Left renal cortex interstitium (tissue), 4 donors: ENCODE data around the gene SLFN12L. TPM values are rescaled to one million over a fixed set of nuclear protein-coding genes. Genes with fewer than 3 reads are reported as not detected.
"Not testable (repeated sequence)": the region's sequence is repeated elsewhere in the genome, so short reads cannot be mapped to it uniquely, and the experiment has no call there.

Source experiments
- DNase-seq, 4 donors: peaks; one replicate each; pipeline ENCODE4 v3.0.0-alpha.2; 2013; ENCODE audit warnings: low read depth in 4 of 4, low spot score in 2 of 4, missing footprints in 1 of 4
- polyA plus RNA-seq, 4 donors: library from polyadenylated mRNA; unstranded; fragments of 120-200 nt; gene quantifications; one replicate each; pipeline ENCODE4 v1.2.1, GENCODE V29; 2013; ENCODE audit not compliant: insufficient read length in 4 of 4

The SLFN12L gene
- polyA plus RNA-seq, 4 donors = 0.20 to 0.44 (median 0.26) TPM; not detected in 1

DNA sequence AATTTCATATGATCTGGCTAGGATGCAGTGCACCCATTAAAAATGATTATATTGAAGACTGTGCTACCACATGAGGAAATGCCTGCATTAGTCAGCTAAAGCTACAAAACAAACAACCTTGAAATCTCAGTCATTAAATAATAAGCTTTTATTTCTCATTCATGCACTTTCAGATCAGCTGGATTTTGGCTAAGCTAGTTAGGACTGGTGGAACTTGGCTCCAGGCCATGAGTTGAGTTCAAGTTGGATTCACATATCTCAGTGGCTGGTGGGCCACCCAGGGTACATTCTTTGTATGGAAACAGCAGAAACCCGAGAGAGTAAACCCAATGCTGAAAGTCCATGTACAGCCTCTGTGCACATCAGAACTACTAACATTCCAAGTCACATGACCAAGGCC lies 6.4 kb upstream of the SLFN12L start:
- DNase-seq = no peak

DNA sequence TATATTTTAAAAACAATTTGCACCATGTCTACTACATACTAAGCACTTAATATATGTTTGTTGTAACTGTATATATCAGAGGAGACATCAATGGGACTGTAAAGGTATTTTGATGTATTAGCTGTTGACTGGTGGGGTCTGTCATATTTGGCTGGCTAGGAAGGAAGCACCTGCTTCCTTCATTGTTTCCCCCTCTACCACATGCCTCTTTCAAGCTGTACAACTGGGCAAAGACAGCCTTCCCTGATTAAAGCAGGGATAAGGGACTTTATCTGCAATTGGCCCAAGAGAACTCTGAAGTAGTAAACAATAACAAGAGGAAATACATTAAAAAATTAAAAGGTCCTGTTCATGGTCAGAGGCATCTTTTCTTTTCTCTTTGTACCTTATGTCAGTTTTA lies 5.5 kb upstream of the SLFN12L start:
- no peak for DNase-seq

- no peak for DNase-seq
Observed at GRCh38 chr17:35541434-35541833, 4.0 kb upstream of the SLFN12L start.

GRCh38 chr17:35540589-35541404 lies 3.3 kb upstream of the SLFN12L start:
- no peak for DNase-seq

DNA sequence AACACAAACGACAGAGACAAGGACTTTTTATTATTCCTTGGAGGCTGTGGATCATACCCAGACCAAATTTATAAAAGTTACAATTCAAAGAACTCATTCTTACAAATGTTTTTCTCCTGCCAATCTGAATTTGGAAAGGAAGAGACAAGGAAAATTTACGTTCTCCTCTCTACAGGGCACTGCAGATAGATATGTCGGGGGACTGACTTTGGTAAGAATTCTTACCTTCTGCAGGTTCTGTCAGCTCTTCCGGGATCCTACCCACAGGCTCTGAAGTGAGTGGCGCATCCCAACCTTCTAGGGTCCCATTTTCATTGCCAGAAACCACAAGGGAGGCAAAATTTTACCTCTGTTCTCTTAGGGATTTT lies 2.2 kb upstream of the SLFN12L start:
- DNase-seq = no peak

DNA sequence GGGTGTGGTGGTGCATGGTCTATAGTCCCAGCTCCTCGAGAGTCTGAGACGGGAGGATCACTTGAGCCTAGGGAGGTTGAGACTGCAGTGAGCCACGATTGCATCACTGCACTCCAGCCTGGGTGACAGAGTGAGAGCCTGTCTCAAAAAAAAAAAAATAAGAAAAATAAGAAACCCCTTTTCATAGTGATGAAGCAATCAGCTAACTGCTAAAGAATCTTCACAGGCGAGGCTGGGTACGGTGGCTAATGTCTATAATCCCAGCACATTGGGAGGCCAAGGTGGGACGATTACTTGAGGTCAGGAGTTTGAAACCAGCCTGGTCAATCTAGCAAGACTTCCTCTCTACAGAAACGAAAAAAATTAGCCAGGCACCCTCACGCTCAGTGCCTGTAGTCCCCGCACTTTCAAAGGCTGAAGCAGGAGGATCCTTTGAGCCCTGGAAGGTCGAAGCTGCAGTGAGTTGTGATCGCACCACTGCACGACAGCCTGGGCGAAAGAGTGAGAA lies 760 bp downstream of the SLFN12L start:
- no peak for DNase-seq

- not testable (repeated sequence) for DNase-seq
Observed at GRCh38 chr17:35535406-35535805, 2.1 kb downstream of the SLFN12L start.

GRCh38 chr17:35534576-35535093 lies 2.8 kb downstream of the SLFN12L start:
- DNase-seq = no peak

DNA sequence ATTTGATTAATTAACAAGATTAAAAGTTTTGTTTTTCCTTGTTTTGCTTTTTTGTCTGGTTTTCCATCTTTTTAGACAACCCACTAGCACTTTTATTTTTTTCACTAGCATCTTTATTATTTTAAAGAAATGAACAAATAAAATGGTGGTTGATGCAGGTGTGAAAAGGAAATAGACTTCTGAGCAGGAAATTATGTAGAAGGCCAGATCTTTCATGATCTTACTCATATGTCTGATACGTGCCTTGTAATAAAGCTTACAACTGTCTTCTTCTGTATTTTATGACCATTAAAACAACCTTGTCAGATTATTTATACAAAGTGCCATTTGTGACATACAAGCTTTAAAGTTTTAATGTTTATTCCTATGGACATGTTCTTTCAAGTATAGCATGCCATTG lies 6.3 kb downstream of the SLFN12L start:
- no peak for DNase-seq

DNA sequence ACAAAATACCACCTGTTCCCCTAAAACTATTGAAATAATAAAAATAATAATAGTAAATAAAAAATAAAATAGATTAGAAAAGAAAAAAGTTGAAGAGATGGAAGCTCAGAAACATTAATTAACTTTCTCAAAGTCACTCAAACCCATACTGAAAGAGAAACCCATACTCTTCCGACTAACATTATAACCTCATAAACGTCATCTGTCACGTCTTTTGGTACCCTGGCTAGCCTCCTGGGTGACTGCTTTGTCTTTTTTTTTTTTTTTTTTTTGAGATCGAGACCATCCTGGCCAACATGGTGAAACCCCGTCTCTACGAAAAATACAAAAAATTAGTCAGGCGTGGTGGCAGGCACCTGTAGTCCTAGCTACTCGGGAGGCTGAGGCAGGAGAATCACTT lies 7.6 kb downstream of the SLFN12L start:
- DNase-seq = no peak

- not testable (repeated sequence) for DNase-seq
Observed at GRCh38 chr17:35529326-35529725, 8.2 kb downstream of the SLFN12L start.

- no peak for DNase-seq
Observed at GRCh38 chr17:35523296-35523695, 14.2 kb downstream of the SLFN12L start.

DNA sequence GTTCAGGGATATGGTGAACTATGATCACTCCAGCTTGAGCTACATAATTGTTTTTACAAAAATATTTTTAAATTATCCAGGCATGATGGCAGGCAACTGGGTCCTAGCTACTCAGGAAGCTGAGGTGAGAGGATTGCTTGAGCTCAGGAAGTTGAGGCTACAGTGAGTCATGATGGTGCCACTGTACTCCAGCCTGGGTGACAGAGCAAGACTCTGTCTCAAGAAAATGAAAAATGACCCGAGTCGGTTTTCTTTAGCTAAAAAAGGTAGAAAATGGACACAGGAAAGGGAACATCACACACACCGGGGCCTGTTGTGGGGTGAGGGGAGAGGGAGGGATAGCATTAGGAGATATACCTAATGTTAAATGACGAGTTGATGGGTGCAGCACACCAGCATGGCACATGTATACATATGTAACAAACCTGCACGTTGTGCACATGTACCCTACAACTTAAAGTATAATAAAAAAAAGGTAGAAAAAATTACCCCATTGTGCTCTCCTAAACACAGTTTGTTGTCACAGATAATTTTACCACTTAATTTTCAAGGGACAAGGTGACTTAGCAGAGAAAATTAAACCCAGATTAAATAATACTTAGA lies 15.7 kb downstream of the SLFN12L start:
- not testable (repeated sequence) for DNase-seq

DNA sequence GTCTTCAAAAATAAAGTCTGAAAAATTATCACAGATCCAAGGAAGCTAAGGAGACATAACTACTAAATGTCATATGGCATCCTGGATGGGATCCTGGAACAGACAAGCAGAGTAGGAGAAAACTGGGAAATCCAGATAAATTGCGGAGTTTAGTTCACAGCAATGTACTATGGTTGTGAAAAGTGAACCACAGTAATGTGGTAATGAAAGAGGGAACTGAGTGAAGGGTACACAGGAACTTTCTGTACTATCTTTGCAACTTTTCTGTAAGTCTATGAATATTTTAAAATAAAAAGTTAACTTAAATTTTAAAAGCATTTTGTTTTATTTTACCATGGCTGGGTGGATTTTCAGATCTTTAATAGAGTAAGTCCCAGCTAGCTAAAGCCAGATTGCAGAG lies 16.3 kb downstream of the SLFN12L start:
- no peak for DNase-seq

GRCh38 chr17:35519906-35520442 lies 17.5 kb downstream of the SLFN12L start:
- DNase-seq = no peak

DNA sequence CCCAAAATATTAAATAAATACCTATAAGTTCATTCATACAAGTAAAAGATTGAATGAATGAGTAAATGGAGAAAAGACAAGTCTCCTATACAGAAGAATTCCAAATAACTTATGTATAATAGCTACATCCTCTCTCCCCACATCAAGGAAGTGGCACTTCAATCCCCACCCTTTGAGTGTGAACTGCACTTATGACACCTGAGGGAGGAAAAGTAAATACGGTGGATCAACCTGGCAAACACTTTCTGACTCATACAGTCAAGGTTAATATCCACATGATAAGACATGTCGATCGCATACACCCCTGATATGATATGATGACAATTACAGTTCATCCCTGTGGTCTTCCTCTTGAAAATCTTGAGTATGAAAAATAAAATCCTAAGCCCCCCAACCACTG lies 18.0 kb downstream of the SLFN12L start:
- DNase-seq = no peak

DNA sequence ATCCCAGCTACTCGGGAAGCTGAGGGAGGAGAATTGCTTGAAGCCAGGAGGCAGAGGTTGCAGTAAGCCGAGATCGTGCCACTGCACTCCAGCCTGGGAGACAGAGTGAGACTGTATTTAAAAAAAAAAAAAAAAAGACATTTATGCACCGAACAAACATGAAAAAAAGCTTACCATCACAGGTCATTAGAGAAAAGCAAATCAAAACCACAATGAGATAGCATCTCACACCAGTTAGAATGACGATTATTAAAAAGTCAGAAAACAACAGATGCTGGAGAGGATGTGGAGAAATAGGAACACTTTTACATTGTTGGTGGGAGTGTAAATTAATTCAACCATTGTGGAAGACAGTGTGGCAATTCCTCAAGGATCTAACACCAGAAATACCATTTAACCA lies 19.0 kb downstream of the SLFN12L start:
- DNase-seq = not testable (repeated sequence)

- DNase-seq = no peak
Observed at GRCh38 chr17:35515027-35515426, 22.5 kb downstream of the SLFN12L start.

DNA sequence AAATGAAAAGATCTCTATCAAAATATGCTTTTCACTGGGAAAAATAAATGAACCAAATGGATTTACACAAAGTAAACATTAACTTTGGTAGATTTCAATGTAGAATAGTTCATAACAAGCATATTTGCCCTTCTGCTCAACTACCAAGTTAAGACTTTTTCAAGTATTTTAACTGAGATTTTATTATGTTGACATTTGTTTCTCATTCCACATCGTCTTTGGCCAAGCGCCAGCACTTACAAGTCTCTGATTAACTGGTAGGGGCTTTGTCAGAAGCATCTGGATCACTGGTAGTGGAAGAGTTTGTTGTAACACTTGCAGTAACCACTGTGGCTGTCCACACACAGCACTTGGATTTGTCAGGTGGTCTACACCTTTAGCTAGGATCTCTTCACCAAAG lies 22.9 kb downstream of the SLFN12L start:
- DNase-seq = no peak

DNA sequence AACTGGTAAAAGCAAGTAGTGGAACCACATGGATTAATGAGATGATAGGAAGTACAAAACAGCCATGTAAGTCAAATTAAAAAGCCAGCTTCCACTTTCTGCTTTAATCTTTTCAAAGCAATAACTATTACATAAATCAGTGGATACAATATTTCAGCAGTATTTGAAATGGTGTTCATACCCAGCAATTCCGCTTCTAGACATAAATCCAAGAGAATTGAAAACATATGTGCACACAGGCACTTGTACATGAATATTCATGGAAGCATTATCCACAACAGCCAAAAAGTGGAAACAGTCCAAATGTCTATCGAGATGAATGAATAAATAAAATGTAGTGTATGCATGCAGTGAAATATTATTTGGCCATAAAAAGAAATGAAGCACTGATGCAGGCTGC lies 27.4 kb downstream of the SLFN12L start:
- DNase-seq = no peak

- DNase-seq = not testable (repeated sequence)
Observed at GRCh38 chr17:35507714-35508113, 29.8 kb downstream of the SLFN12L start.

DNA sequence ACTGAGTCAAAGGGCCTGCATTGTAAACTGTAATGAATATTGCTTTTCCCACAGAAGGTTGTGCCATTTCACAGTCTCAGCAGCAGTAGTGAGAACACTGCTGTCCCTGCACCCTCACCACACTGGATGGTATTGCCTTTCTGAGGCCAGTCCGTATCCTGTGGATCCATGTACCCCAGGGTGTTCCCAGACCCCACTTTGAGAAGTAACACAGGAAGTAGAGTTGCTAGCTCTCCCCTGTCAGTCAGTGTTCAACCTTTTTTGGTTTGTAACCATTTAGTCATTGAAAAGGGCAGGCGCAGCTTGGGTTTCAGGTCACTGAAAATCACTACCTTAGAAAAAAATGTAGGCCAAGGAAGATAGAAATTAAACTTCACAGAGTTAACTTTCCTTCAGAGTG lies 37.9 kb downstream of the SLFN12L start:
- DNase-seq = no peak
